ENCODE measurements around the gene SUCO. TPM values are rescaled to one million over a fixed set of nuclear protein-coding genes. Genes with fewer than 3 reads are reported as not detected.

Gene SUCO
- polyA plus RNA-seq, 2 of the 4 experiments (the other 2 are of a cell fraction): 10.3 to 21.8 TPM

DNA sequence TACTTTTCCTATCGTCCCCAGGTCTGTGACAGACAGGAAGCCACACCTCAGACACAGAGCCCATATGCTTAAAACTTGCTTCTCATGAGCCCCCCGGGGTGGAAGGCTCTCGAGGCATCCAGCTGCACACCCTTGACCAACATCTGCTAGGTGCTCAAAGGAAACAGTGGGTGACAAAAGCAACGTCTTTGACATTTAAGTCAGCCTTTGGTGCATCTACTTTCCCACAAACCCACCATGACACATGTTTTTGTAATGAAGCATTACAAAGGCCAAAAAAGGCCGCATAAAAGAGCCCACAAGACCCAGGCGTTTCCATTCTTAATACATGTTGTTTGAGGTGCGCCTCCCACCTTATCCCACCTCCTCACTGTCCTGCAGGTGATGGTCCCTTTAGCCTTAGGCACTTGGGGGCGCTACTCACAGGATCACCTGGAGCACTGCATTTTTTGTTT lies 114.2 kb downstream of the SUCO start:
- Histone ChIP-seq H3K27ac (no peak overlapping the region), H3K4me2 (no peak overlapping the region), H3K9me3 (no peaks in the 10 kb centered on the region), H3K4me1 (peaks cover 21% of the 10 kb centered on the region), H3K4me3 (no peak overlapping the region)
- no peak for DNase-seq (ENCODE audit: low read depth in 1 of 2, low spot score in 1 of 2)
- no peak for ATAC-seq
- ChIA-PET CTCF (no interaction called here), POLR2A (no interaction called here)
- TF ChIP-seq NFE2L2 (conservative IDR thresholded peaks at IDR 0.05; ENCODE audit: low read length) (no peak), SMC3 (IDR thresholded peaks at IDR 0.05) (no peak), POLR2AphosphoS2 (conservative IDR thresholded peaks at IDR 0.05; ENCODE audit: low read length) (no peak), JUN (IDR thresholded peaks at IDR 0.05) (no peak), HOXA7 (CRISPR knock-in tag; IDR thresholded peaks at IDR 0.05) (no peak), NPAS2 (CRISPR knock-in tag; IDR thresholded peaks at IDR 0.05; ENCODE audit: borderline replicate concordance) (no peak), KDM1A (IDR thresholded peaks at IDR 0.05; ENCODE audit: low read depth) (no peak), CBX2 (IDR thresholded peaks at IDR 0.05; ENCODE audit: borderline replicate concordance, low read depth) (no peak), FOSB (CRISPR knock-in tag; IDR thresholded peaks at IDR 0.05) (no peak)
- TF ChIP-seq, protein P1, sequence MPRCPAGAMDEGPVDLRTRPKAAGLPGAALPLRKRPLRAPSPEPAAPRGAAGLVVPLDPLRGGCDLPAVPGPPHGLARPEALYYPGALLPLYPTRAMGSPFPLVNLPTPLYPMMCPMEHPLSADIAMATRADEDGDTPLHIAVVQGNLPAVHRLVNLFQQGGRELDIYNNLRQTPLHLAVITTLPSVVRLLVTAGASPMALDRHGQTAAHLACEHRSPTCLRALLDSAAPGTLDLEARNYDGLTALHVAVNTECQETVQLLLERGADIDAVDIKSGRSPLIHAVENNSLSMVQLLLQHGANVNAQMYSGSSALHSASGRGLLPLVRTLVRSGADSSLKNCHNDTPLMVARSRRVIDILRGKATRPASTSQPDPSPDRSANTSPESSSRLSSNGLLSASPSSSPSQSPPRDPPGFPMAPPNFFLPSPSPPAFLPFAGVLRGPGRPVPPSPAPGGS (IDR thresholded peaks at IDR 0.05): no peak
- WGBS (ENCODE audit: missing lambda C conversion rate): 66% methylated on average over 8 of the region's 8 CpGs
- no peak for FAIRE-seq

DNA sequence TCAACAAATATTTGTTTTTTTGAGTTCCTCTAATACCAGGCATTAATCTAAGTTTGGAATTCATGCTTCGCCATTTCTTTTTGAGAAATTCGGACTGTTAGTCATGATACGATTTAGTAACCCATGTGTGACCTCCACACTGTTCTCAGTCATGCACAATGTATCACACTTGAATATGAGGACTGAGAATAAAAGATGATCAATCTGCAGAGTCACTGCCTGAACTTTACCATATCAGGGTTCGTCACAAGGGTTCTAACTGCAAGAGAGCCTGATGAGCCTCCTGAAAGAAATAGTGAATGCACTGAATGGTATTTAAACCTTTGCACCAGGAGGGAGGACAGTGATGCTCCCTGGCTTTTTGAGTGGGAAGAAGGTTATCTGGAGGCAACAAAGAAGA lies 115.0 kb downstream of the SUCO start:
- H3K4me3 ChIP-seq: no peak overlapping the region
- ChIA-PET CTCF (no interaction called here), POLR2A (no interaction called here)
- DNase-seq (ENCODE audit: low read depth in 1 of 2, low spot score in 1 of 2): no peak
- H3K4me1 ChIP-seq: peaks cover 17% of the 10 kb centered on the region
- no peak for ATAC-seq
- no peak for FAIRE-seq
- no peak overlapping the region for H3K27ac ChIP-seq
- no peak overlapping the region for H3K4me2 ChIP-seq
- no peaks in the 10 kb centered on the region for H3K9me3 ChIP-seq
- WGBS (ENCODE audit: missing lambda C conversion rate): 78% methylated on average over 4 of the region's 4 CpGs
- TF ChIP-seq, protein P2, sequence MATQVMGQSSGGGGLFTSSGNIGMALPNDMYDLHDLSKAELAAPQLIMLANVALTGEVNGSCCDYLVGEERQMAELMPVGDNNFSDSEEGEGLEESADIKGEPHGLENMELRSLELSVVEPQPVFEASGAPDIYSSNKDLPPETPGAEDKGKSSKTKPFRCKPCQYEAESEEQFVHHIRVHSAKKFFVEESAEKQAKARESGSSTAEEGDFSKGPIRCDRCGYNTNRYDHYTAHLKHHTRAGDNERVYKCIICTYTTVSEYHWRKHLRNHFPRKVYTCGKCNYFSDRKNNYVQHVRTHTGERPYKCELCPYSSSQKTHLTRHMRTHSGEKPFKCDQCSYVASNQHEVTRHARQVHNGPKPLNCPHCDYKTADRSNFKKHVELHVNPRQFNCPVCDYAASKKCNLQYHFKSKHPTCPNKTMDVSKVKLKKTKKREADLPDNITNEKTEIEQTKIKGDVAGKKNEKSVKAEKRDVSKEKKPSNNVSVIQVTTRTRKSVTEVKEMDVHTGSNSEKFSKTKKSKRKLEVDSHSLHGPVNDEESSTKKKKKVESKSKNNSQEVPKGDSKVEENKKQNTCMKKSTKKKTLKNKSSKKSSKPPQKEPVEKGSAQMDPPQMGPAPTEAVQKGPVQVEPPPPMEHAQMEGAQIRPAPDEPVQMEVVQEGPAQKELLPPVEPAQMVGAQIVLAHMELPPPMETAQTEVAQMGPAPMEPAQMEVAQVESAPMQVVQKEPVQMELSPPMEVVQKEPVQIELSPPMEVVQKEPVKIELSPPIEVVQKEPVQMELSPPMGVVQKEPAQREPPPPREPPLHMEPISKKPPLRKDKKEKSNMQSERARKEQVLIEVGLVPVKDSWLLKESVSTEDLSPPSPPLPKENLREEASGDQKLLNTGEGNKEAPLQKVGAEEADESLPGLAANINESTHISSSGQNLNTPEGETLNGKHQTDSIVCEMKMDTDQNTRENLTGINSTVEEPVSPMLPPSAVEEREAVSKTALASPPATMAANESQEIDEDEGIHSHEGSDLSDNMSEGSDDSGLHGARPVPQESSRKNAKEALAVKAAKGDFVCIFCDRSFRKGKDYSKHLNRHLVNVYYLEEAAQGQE (IDR thresholded peaks at IDR 0.05): no peak
- TF ChIP-seq POLR2AphosphoS2 (conservative IDR thresholded peaks at IDR 0.05; ENCODE audit: low read length) (no peak), SREBF2 (IDR thresholded peaks at IDR 0.05) (no peak), CBX2 (IDR thresholded peaks at IDR 0.05; ENCODE audit: borderline replicate concordance, low read depth) (no peak), NR3C1 (IDR thresholded peaks at IDR 0.05) (no peak), NFE2L2 (conservative IDR thresholded peaks at IDR 0.05; ENCODE audit: low read length) (no peak), MAZ (IDR thresholded peaks at IDR 0.05; ENCODE audit: borderline replicate concordance, low read depth, low read length) (no peak), ZFP36 (IDR thresholded peaks at IDR 0.05; ENCODE audit: borderline replicate concordance, partially characterized antibody) (no peak), MAFK (IDR thresholded peaks at IDR 0.05; ENCODE audit: partially characterized antibody) (no peak)
- TF ChIP-seq, protein P3, sequence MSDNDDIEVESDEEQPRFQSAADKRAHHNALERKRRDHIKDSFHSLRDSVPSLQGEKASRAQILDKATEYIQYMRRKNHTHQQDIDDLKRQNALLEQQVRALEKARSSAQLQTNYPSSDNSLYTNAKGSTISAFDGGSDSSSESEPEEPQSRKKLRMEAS (IDR thresholded peaks at IDR 0.05): no peak

DNA sequence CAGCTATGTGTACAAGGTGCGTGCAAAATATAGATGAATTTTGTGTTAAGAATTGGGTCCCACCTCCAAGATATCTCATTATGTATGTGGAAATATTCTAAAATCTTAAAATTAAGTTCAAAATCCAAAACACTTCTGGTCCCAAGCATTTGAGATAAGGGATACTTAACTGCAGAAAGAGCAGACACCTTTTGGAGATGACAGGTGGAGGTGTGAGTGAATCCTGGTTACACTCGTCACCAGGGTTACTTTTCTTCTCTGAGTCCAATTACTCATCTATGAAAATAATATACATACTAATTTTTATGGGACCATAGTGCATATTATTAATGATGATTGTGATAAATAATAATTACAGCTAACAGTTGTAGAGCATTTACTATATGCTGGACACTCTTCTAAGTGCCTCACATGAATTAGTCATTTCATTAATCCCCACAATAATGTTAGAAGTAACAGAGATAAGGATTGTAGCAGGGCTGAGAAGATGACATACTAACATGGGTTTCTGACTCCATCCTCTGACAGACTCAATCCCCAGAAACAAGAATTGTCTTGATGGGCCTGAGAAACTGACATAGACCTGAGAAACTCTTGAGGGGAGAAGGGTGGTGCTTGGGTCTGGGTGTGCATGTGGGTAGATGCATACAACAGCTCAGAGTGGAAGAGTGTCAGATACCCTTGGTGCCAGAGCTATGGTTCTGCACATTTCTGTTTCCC lies 117.7 kb downstream of the SUCO start:
- no peak for ATAC-seq
- TF ChIP-seq SREBF2 (IDR thresholded peaks at IDR 0.05): no peak
- no peak for TF ChIP-seq SMC3 (IDR thresholded peaks at IDR 0.05)
- TF ChIP-seq JUNB (IDR thresholded peaks at IDR 0.05): no peak
- TF ChIP-seq GATA3 (IDR thresholded peaks at IDR 0.05; ENCODE audit: borderline replicate concordance): no peak
- TF ChIP-seq FOSL2 (IDR thresholded peaks at IDR 0.05): no peak
- TF ChIP-seq FOSL2 (CRISPR knock-in tag; IDR thresholded peaks at IDR 0.05): no peak
- TF ChIP-seq MAZ (IDR thresholded peaks at IDR 0.05; ENCODE audit: borderline replicate concordance, low read depth, low read length): no peak
- TF ChIP-seq, protein P2 (IDR thresholded peaks at IDR 0.05): no peak
- no peak for TF ChIP-seq EHMT2 (IDR thresholded peaks at IDR 0.05; ENCODE audit: low read depth)
- no peak for TF ChIP-seq KDM1A (IDR thresholded peaks at IDR 0.05; ENCODE audit: low read depth)
- Histone ChIP-seq H3K4me3 (no peak overlapping the region), H3K4me2 (no peak overlapping the region), H3K4me1 (peaks cover 21% of the 10 kb centered on the region), H3K9me3 (no peaks in the 10 kb centered on the region), H3K27ac (no peak overlapping the region)
- FAIRE-seq: no peak
- ChIA-PET POLR2A (no interaction called here), CTCF (no interaction called here)
- DNase-seq (ENCODE audit: low read depth in 1 of 2, low spot score in 1 of 2): no peak
- whole genome bisulfite sequencing (ENCODE audit: missing lambda C conversion rate): 80% methylated on average over 2 of the region's 2 CpGs

Data from A549 (cell line).